Activated CD8-positive, alpha-beta memory T cell treated with anti-CD3 and anti-CD28 coated beads, Interleukin-2, amount 50 U/mL, for 48 hours (primary cell): ENCODE measurements around the gene ASIC2.
"Not testable (repeated sequence)": the region's sequence is repeated elsewhere in the genome, so short reads cannot be mapped to it uniquely, and the experiment has no call there.

Experiments
- DNase-seq: peaks from one replicate; pipeline ENCODE4 v3.0.0-alpha.2; 2020

Gene ASIC2

GRCh38 chr17:33015716-33016346 lies 277.3 kb downstream of the ASIC2 start:
- peak; percentile 25 for DNase-seq

GRCh38 chr17:33014751-33015150 lies 278.3 kb downstream of the ASIC2 start:
- DNase-seq: no peak

- DNase-seq: peak; percentile 22
Measured at GRCh38 chr17:33013596-33014375, 279.3 kb downstream of the ASIC2 start.

- peak; percentile 36 for DNase-seq
Measured at GRCh38 chr17:33012522-33013033, 280.5 kb downstream of the ASIC2 start.

- DNase-seq: no peak
Measured at GRCh38 chr17:33009636-33010035, 283.5 kb downstream of the ASIC2 start.

- DNase-seq: no peak
Measured at GRCh38 chr17:33007186-33007585, 285.9 kb downstream of the ASIC2 start.

- no peak for DNase-seq
Measured at GRCh38 chr17:33002246-33002645, 290.8 kb downstream of the ASIC2 start.

GRCh38 chr17:32998887-32999228 lies 294.2 kb downstream of the ASIC2 start:
- no peak for DNase-seq

- DNase-seq: peak; percentile 97
Measured at GRCh38 chr17:32998111-32998886, 294.8 kb downstream of the ASIC2 start.

GRCh38 chr17:32995416-32996045 lies 297.6 kb downstream of the ASIC2 start:
- no peak for DNase-seq

GRCh38 chr17:32993977-32994376 lies 299.1 kb downstream of the ASIC2 start:
- no peak for DNase-seq

- DNase-seq: no peak
Measured at GRCh38 chr17:32992321-32993033, 300.6 kb downstream of the ASIC2 start.

- DNase-seq: no peak
Measured at GRCh38 chr17:32988481-32989101, 304.5 kb downstream of the ASIC2 start.

GRCh38 chr17:32987868-32988267 lies 305.2 kb downstream of the ASIC2 start:
- not testable (repeated sequence) for DNase-seq

GRCh38 chr17:32987453-32987805 lies 305.7 kb downstream of the ASIC2 start:
- DNase-seq: not testable (repeated sequence)

- no peak for DNase-seq
Measured at GRCh38 chr17:32985050-32985756, 307.9 kb downstream of the ASIC2 start.

GRCh38 chr17:32981611-32982010 lies 311.5 kb downstream of the ASIC2 start:
- DNase-seq: not testable (repeated sequence)

- DNase-seq: no peak
Measured at GRCh38 chr17:32980230-32980629, 312.9 kb downstream of the ASIC2 start.

GRCh38 chr17:32976605-32977004 lies 316.5 kb downstream of the ASIC2 start:
- DNase-seq: no peak

GRCh38 chr17:32976131-32976530 lies 317.0 kb downstream of the ASIC2 start:
- no peak for DNase-seq

- no peak for DNase-seq
Measured at GRCh38 chr17:32971171-32971570, 321.9 kb downstream of the ASIC2 start.
